Measurements from ENCODE around the gene PRR16.

Gene PRR16

DNA sequence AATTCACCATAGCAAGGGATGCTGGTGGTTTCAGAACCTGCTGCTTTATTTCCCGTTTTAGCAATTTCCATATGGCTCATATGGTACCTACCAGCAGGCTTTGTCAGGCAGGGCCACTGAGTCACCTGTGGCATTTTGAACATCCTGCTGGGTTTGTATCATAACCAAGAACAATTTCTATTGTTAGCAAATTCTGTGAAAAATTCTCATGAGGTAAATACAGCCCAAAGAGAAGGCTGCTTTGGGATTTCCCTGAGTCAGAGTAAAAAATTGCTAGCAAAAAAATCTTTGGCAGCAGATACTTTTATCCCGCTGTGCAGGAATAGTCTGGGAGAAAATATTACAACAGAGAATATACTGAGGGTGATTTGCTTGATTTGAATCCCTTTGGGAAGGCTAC, 52.7 kb downstream of the PRR16 start:
- DNase-seq (ENCODE audit: low read depth), result no peak

DNA sequence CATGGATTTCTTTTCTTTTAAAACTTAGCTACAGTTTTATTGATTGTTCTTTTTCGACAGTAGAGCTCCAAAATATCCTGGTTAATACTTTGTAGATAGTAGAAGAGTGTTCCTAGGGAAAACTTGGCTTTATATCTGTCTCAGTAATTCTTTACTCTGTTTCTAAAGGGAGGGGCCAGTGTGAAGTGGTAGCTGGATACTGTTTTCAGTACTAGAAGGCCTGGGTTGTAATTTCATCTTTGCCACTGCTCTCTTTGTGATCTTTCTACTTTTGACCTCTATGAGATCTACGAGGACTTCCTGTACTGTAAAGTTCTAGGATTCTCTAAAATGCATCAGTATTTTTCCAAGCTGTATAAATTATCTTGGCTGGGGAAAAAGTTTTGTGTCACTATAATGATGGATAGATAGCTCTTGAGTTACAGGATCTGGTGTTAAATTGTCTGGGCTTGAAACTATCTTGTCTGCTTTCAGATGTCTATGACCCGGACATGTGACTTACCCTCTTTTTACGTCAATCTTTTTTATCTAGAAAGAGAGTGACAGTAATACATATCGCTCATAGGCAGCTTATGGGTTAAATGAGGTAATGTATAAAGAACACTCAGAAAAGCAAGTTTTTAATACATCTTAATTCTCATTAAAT, 53.6 kb downstream of the PRR16 start:
- DNase-seq (ENCODE audit: low read depth), result no peak

GRCh38 chr5:120518581-120518980, 54.5 kb downstream of the PRR16 start:
- DNase-seq (ENCODE audit: low read depth), result no peak

- DNase-seq (ENCODE audit: low read depth), result no peak
Measured at GRCh38 chr5:120527251-120527650, 63.2 kb downstream of the PRR16 start.

GRCh38 chr5:120528609-120529008, 64.5 kb downstream of the PRR16 start:
- DNase-seq (ENCODE audit: low read depth), result no peak

GRCh38 chr5:120529386-120529785, 65.3 kb downstream of the PRR16 start:
- no peak for DNase-seq (ENCODE audit: low read depth)

- DNase-seq (ENCODE audit: low read depth), result no peak
Measured at GRCh38 chr5:120531215-120531614, 67.1 kb downstream of the PRR16 start.

DNA sequence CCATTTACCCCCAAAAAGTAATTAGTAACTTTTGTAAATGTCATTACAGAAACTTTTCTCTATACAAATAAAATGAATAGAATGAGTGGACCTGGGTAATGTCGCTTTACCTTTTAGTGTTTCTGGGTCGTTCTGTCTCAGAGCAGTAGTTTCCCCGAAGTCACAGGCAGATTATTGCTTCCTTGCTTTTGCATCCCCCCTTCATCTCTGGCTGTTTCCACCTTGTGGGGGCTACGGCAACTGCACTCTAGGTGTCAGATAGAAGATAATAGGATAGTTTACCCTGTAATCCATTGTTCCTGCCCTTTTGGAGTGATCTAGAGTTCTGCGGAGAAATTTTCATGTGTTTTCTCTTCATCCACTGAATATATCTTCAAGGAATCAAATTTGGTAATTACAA, 68.7 kb downstream of the PRR16 start:
- no peak for DNase-seq (ENCODE audit: low read depth)

GRCh38 chr5:120533581-120533980, 69.5 kb downstream of the PRR16 start:
- no peak for DNase-seq (ENCODE audit: low read depth)

DNA sequence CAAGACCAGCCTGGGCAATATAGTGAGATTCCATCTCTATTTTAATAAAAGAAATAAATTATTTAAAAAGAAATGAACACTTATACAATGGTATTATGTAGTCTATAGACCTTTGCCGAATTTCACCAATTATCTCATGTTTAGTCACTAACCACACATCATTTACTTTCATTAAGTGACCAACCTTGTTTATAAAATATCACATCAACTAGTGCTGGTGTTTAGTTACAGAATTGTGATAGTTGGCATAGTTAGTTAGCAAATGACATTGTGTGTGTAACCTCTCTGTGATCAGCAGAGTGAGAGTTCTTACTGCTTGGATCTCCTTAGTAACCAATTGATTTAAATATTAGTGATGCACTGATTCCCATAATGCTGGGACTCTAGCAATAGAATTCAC, 71.8 kb downstream of the PRR16 start:
- no peak for DNase-seq (ENCODE audit: low read depth)

GRCh38 chr5:120538149-120538548, 74.0 kb downstream of the PRR16 start:
- DNase-seq (ENCODE audit: low read depth), result no peak

DNA sequence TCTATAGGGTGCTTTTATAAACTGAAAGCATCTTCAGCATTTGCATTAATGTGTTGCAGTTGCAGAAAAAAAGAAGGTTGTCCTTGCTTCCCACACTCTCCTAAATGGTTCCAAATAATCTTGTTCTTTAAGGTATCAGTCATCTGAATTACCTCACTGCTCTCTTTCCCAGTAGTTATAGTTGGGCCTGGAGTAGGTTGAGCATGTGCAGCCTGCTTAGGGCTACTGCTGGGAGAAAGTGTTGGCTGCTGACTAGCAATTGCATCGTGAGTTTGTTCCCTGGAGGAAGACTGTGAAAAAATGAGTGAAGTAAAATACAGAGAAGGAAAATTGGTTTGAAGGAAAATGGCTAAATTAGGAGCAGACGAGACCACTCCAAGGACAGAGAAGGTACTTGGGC, 74.5 kb downstream of the PRR16 start:
- no peak for DNase-seq (ENCODE audit: low read depth)

- no peak for DNase-seq (ENCODE audit: low read depth)
Measured at GRCh38 chr5:120539471-120539870, 75.4 kb downstream of the PRR16 start.

DNA sequence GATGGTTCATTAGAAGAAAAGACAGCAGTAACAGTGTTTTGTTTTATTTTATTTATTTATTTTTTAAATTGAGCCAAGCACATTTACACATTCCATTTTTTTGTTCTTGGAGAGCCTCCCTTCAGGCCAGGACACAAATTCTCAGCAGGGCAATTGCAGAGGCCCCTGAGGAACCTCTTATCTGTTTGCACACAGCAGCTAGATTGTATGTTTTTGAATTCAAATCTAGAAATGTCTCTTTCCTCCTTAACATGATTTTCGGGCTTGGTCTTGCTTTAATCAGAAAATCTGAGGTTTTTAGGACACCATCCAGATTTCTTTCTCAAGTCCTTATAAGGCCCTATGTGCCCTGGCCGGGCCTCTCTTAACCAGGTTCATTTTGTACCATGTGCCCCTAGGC, 76.0 kb downstream of the PRR16 start:
- no peak for DNase-seq (ENCODE audit: low read depth)

- DNase-seq (ENCODE audit: low read depth), result no peak
Measured at GRCh38 chr5:120544043-120544442, 79.9 kb downstream of the PRR16 start.

GRCh38 chr5:120545007-120545406, 80.9 kb downstream of the PRR16 start:
- no peak for DNase-seq (ENCODE audit: low read depth)

- no peak for DNase-seq (ENCODE audit: low read depth)
Measured at GRCh38 chr5:120545951-120546350, 81.9 kb downstream of the PRR16 start.

DNA sequence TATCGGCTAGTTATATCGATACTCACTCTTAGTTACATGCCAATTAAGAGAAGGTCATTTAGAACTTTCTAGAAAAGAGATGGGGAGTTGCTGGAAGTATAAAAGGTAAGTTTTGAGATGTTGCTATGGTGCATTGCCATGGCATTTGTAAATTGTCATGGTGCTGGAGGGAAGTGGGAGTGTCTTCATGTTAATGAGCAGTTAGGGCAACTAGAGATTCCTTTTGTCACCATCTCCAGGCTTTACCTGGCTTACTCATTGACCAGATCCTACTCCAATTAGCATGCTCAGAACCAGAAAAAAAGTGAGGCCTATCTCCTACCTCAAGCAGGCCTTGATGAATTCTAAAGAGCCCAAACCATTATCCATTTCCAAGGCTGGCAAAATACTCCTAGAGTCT, 82.8 kb downstream of the PRR16 start:
- DNase-seq (ENCODE audit: low read depth), result no peak

DNA sequence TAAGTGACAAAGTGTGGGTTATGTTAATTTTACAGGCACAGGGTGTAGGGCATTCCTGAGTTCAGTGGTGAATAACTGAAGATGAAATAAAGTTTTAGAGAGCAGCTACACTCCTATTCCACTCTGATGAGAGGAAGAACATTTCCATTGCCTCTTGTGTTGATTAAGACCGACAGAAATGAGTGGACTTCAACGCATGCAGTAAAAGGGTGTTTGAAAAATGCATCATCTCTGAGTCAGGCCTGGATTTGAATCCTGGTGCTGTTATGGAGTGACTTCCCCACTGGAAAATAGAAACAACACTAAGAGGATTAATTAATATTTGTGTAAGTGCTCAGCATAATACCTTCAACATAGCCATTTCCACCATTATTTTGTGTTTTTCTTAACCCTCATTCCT, 86.3 kb downstream of the PRR16 start:
- DNase-seq (ENCODE audit: low read depth), result peak; percentile 19

- DNase-seq (ENCODE audit: low read depth), result no peak
Measured at GRCh38 chr5:120552638-120553037, 88.5 kb downstream of the PRR16 start.

DNA sequence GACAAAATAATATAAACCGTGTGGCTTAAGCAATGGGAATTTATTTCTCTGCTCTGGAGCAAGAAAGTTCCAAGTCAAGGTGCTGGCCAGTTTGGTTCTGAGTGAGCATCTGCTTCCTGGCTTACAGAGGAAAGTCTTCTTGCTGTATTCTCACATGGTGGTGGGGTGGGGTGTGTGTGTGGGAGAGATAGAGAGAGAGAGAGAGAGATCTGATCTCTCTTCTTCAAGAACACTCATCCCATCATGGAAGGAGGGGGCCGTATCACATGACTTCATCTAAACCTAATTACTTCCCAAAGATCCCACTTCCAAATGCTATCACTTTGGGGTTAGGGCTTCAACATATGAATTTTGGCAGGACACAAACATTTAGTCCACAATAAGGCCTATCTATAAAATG, 91.2 kb downstream of the PRR16 start:
- DNase-seq (ENCODE audit: low read depth), result no peak

DNA sequence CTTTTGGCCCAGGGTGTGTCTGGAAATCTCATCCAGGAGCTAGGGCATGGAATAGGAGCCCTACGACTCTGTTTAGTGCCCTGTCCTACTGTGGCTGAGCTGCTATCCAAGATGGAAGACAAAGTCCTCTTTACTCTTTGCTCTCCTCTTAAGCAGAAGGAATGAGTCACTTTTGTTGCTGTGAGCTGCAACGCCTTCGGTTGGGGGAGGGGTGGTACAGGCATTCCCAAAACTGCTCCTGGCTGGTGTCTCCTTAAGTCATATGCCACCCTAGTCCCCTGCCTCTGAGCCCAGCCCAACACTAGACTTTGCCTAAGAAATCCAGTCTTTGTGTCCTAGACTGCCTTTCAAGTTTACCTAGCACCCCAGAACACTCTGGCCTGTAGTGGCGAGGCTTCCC, 99.9 kb downstream of the PRR16 start:
- no peak for DNase-seq (ENCODE audit: low read depth)

DNA sequence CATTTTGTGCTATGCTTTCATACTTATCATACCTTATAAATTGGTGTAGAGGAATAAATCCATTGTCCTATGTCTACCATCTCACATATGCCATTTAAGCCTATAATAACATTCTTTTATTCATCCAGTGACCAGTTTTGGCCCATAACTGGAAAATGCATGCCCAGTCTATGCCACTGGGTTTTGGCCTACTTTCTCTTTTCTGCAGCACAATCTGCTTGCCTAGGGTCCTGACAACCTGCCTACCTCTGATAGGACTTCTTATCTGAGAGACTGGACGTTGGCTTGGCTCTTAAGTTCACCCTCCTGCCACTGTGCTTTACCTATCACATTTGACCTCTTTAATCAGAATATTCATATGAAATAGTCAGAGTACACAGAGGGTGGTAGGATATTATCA, 103.0 kb downstream of the PRR16 start:
- DNase-seq (ENCODE audit: low read depth), result no peak

DNA sequence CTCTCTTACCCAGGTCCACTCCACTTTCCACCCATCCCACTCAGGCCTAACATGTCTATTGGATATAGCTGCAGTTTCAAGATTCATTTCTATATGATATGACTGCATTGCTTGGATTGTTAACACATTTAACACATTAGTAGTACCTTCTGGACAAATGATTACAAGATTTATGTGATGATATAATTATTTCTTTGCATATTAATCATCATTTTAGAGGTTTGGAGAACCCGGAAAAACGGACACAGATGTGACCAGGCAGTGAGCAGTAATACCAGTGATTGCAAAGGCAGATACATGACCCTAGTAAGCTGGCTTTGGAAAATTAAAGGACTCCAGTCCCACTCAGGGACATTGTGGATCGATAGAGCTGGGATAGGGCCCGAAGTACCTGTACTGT, 103.8 kb downstream of the PRR16 start:
- DNase-seq (ENCODE audit: low read depth), result no peak

DNA sequence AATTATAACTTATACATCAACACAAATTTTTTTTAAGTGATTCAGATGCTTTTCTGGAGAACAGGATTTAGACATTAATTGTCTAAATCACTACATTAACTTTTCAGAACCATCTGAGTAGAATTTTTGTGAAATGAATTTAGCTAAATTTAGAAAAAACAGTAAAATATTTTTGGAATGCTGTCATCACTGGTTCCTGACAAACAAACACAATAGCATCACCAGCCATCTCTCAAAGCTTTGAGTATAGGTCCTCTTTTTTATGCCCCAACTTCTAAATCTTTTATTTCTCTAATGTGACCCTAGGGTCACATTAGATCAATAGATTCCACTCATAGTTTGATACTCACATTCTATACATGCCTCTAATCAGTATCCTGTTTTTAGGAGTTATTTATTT, 104.6 kb downstream of the PRR16 start:
- no peak for DNase-seq (ENCODE audit: low read depth)
